ENCODE data around the gene DNM3. TPM values are rescaled to one million over a fixed set of nuclear protein-coding genes. Genes with fewer than 3 reads are reported as not detected.

Gene DNM3
- total RNA-seq, 1 donor from 2014 or later = 2.7 TPM

- DNase-seq (ENCODE audit: low read depth) = no peak
- no peaks in the 10 kb centered on the region for H3K36me3 ChIP-seq (ENCODE audit: control insufficient read depth, insufficient read depth, low read length)
- H3K4me3 ChIP-seq (ENCODE audit: low read depth, low read length) = no peak overlapping the region
- H3K27me3 ChIP-seq (ENCODE audit: control insufficient read depth, insufficient read depth, low read length) = no peaks in the 10 kb centered on the region
- no peak for TF ChIP-seq CTCF (IDR thresholded peaks at IDR 0.05; ENCODE audit: insufficient read depth, low read length, poor library complexity, severe bottlenecking)
These were observed 580.8 kb downstream of the DNM3 start for GRCh38 chr1:172421974-172422604.

DNA sequence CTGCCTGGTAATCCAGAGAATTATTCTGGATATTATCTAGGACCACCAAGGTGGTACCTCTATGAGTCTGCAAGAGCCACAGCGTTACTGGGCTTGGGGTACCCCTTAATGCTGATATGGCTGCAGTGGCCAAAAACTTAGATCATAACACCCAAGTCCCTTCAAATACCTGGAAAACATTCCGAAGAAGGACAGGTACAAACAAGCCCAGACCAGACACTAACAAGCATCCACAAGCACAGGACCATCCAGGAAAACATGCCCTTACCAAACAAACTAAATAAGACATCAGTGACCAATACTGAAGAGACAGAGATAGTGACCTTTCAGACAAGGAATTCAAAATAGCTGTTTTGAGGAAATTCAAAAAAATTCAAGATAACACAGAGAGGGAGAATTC is 582.0 kb downstream of the DNM3 start:
- DNase-seq (ENCODE audit: low read depth) = no peak
- TF ChIP-seq CTCF (IDR thresholded peaks at IDR 0.05; ENCODE audit: insufficient read depth, low read length, poor library complexity, severe bottlenecking) = no peak

GRCh38 chr1:172425339-172425738 is 584.0 kb downstream of the DNM3 start:
- no peak for DNase-seq (ENCODE audit: low read depth)
- Histone ChIP-seq H3K4me3 (ENCODE audit: low read depth, low read length) (no peak overlapping the region), H3K36me3 (ENCODE audit: control insufficient read depth, insufficient read depth, low read length) (no peaks in the 10 kb centered on the region), H3K27me3 (ENCODE audit: control insufficient read depth, insufficient read depth, low read length) (no peaks in the 10 kb centered on the region)
- no peak for TF ChIP-seq CTCF (IDR thresholded peaks at IDR 0.05; ENCODE audit: insufficient read depth, low read length, poor library complexity, severe bottlenecking)

More for the DNA sequence above, 582.0 kb downstream of the DNM3 start:
- Histone ChIP-seq H3K27me3 (ENCODE audit: control insufficient read depth, insufficient read depth, low read length) (no peaks in the 10 kb centered on the region), H3K4me3 (ENCODE audit: low read depth, low read length) (no peak overlapping the region), H3K36me3 (ENCODE audit: control insufficient read depth, insufficient read depth, low read length) (no peaks in the 10 kb centered on the region)

- no peak overlapping the region for H3K4me3 ChIP-seq (ENCODE audit: low read depth, low read length)
- H3K27me3 ChIP-seq (ENCODE audit: control insufficient read depth, insufficient read depth, low read length) = no peaks in the 10 kb centered on the region
- no peaks in the 10 kb centered on the region for H3K36me3 ChIP-seq (ENCODE audit: control insufficient read depth, insufficient read depth, low read length)
- no peak for DNase-seq (ENCODE audit: low read depth)
- no peak for TF ChIP-seq CTCF (IDR thresholded peaks at IDR 0.05; ENCODE audit: insufficient read depth, low read length, poor library complexity, severe bottlenecking)
These were observed 585.9 kb downstream of the DNM3 start for GRCh38 chr1:172427191-172427590.

DNA sequence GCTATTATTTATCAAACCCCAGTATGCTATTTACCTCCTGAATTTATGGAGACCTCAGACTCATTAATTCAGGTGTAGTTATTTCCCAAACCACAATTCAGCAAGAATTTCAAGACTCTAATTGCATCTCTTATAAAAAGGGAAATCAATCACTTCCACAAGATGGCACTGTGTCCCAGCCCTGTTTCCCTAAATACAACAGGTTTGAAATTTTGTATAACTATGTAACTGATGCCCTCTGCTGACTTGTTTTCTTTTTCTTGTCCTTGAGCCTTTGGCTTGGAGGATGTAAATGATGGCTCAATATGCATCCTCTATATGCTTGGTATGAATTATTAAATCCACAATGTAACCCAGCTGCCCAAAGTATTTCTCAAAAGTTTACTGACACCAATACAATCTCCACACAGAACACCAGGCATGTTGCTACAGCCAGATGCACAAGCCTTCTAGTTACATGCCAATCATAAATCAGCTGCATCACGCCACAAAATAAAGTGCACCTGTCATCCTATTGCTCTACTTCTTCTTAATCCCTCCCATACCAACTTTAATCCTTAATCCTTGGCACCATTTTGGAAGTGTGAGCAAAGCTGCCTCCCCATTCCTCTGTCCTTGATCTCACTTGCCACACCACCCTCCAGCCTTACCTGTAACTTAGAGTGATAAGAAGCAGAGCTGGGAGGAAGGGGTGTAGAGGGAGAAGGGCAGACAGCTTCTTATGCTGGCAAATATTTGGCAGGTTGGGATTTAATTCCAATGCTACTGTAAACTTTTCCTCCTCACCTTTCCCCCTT is 588.2 kb downstream of the DNM3 start:
- TF ChIP-seq CTCF (IDR thresholded peaks at IDR 0.05; ENCODE audit: insufficient read depth, low read length, poor library complexity, severe bottlenecking) = peak; percentile 74
- DNase-seq (ENCODE audit: low read depth) = no peak
- no peak overlapping the region for H3K4me3 ChIP-seq (ENCODE audit: low read depth, low read length)
- no peaks in the 10 kb centered on the region for H3K36me3 ChIP-seq (ENCODE audit: control insufficient read depth, insufficient read depth, low read length)
- H3K27me3 ChIP-seq (ENCODE audit: control insufficient read depth, insufficient read depth, low read length) = no peaks in the 10 kb centered on the region
